Right lobe of liver (tissue), 4 donors: ENCODE measurements around the gene AURKA.
"Not testable (repeated sequence)": the region's sequence is repeated elsewhere in the genome, so short reads cannot be mapped to it uniquely, and the experiment has no call there.

ENCODE experiments used
- POLR2A ChIP-seq: fragments of 450-650 bp; IDR thresholded peaks from one replicate; pipeline ENCODE4 v1.6.1; 2017; ENCODE audit warnings: antibody characterized with exemption, mild to moderate bottlenecking
- TF ChIP-seq, protein P1 (sequence below), 4 donors: fragments of 200-600 bp in 3 of 4; fragments of 450-650 bp in 1 of 4; IDR thresholded peaks; one replicate each; pipeline versions ENCODE4 v1.5.1 to v1.8.0; 2016 to 2022; ENCODE audit warnings: antibody characterized with exemption in 4 of 4, mild to moderate bottlenecking in 2 of 4
- donor health status: DM: no; HTN: no; CAD: no.
- donor health status: DM: no; HTN: no; CAD: no.
- donor health status: DM: no; HTN: yes; CAD: no.

DNA sequence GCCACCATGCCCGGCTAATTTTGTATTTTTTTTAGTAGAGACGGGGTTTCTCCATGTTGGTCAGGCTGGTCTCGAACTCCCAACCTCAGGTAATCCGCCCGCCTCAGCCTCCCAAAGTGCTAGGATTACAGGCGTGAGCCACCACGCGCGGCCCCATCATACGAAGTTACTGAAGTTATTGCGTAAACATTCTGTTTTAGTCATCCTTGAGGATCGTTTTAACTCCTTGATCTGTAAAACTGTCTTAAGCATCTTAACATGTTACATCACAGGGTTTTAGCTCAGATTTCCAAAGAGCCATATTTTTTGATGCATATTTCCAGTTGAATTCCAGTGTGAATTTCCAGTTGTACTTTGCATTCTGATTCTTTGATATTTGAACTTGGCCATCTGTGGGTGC, 13.3 kb upstream of the AURKA start:
- TF ChIP-seq, protein P1, sequence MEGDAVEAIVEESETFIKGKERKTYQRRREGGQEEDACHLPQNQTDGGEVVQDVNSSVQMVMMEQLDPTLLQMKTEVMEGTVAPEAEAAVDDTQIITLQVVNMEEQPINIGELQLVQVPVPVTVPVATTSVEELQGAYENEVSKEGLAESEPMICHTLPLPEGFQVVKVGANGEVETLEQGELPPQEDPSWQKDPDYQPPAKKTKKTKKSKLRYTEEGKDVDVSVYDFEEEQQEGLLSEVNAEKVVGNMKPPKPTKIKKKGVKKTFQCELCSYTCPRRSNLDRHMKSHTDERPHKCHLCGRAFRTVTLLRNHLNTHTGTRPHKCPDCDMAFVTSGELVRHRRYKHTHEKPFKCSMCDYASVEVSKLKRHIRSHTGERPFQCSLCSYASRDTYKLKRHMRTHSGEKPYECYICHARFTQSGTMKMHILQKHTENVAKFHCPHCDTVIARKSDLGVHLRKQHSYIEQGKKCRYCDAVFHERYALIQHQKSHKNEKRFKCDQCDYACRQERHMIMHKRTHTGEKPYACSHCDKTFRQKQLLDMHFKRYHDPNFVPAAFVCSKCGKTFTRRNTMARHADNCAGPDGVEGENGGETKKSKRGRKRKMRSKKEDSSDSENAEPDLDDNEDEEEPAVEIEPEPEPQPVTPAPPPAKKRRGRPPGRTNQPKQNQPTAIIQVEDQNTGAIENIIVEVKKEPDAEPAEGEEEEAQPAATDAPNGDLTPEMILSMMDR (IDR thresholded peaks at IDR 0.05), result not testable (repeated sequence)
- not testable (repeated sequence) for TF ChIP-seq POLR2A
